NCI-H2081 (cell line): ENCODE results near the gene ITSN2.

Source experiments
- DNase-seq, 2 experiments: peaks; one replicate each; lab custom pipeline; 2025; lab: John Stamatoyannopoulos, UW

The ITSN2 gene

DNA sequence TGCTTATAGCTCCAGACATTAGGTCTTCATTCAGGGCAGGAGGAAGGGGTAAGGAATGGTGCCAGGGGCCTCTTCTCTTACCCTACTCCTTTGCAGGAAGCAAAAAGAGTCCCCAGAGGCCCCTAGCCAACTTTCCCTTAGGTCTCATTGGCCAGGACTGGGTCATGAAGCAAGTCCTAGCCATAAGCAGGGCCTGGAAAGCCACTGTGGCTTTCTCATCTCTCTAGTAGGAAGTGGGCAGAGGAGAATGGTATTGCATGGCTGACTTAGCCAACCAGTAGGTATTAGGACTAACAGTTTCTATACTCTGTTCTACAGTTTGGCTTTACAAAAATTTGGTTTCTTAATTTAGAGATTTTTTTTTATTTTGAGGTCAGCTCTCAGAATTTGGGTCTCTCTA lies 180.7 kb downstream of the ITSN2 start:
- DNase-seq = no peak

DNA sequence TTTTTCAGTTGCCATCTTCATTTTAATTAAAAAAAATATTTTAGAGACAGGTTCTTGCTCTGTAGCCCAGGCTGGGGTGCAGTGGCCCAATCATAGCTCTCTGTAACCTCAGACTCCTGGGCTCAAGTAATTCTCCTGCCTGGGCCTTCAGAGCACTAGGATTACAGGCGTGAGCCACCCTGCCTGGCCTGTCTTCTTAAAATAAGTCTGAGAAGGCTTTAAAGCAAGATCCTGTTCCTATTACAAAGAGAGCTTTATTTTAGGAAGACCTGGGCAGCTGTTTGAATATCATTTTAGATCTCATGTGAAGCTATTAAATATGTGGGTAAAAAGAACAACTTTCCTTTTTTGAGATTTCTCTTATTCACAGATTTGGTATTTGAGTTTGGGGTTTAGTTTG lies 184.0 kb downstream of the ITSN2 start:
- DNase-seq = no peak

DNA sequence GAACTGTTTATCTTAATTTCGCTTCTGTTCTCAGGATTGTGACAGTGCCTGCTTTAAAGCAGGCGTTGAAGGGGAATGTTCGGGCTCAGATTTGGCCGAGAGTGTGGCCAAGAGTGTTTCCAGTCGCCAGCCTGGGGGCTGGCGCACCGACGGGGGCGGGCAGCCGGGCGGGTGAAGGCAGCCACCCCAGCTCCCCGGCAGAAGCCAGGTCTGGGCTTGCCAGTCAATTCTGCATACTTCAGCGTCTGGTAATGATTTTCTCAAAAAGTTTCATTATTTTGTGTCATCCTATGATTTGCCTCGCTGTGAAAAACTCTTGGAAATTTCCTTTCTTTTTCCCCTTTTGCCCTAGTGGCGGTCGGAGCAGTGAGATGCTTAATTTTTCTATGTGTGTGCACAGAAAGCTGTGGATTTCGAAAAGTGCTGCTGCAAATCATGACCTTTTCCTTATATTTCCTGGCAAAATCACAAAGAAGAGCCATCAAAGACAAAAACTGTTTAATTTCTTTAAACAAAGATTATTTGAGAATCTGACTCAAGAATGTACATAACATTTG lies 184.6 kb downstream of the ITSN2 start:
- DNase-seq = no peak

DNA sequence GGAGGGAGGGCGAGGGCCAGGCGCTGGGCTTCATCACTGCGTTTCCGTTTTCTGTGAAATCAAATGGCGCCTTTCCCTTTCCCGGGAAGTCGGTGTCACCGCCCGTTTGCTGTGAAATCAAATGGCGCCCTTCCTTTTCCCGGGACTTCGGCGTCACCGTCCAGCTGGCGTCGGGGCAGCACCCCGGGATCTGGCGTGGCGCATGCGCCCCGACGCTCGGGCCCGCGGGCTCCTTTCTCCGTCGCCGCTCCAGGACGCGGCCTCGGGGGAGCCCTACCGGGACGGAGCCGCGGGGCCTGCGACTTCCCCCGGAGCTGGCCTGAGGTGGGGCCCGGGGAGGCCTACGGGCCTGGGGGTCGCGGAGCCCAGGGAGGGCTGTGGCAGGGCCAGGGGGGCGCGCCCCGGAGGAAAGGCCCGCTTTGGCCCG lies 185.5 kb downstream of the ITSN2 start, which contains the start of gene FAM228A:
Gene FAM228A (plus strand): TSS at position 203 of the 427 bp plus-strand sequence. CDS start 428 bp downstream, outside the sequence.
- DNase-seq = no peak

DNA sequence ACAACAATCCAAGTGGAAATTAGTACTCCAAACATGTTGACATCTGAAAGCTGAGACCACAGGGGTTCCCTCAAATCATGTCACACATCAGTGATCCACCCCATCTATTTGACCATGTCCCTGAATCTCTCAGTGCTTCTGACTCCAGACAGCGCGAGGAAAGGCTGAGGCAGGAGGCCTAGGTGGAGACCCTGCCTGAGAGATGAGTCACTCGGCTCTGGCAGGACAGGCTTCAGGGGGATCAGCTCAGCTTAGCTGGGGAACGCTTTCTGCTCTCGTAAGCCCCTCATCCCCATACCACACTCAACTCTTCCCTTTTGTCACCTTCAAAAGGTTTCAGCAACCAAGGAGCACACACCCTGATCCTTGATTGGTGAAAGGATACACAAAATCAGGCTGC lies 191.3 kb downstream of the ITSN2 start:
- DNase-seq = no peak

DNA sequence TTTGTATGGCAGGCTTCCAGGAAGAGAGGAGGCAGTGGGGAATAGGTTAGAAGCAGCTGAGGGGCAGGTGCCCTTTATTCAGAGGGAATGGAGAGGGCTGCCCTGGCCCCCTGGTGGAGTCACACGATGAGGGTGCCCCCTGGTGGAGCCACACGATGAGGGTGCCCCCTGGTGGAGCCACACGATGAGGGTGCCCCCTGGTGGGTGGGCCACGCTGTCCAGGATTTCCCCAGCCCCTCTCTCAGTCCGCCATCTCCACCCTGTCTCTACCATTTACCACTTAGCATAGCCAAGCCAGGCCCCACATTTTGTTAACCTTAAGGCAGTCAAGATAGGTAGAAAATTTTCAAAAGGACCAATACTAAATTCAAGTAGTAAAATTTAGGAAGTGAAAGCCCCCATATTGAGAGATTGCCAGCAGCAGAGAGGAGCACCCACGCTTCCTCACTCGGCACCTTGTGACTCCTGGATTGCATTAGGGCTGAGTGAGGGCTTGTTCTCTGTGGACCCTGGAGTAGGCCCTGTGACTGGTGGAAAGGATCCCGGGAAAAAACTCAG lies 195.8 kb downstream of the ITSN2 start:
- DNase-seq = no peak

DNA sequence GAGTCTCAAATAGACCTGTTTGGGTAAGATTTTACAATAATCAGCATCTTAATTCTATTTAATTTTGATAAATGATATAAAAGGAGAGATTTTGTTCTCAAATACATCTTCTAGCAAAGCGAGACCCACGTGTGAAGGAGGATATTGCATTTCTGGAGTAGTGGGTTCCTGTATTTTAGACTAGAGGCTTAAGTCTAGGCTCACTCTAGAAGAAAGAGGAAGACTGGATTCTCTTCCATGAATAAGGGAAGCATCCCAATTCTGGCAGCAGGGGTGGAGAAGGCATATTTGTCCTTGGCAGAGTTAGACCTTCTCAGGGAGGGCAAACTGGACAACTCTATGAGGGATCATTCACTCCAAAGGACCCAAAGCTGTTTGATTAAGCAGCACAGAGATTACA lies 196.7 kb downstream of the ITSN2 start:
- no peak for DNase-seq

DNA sequence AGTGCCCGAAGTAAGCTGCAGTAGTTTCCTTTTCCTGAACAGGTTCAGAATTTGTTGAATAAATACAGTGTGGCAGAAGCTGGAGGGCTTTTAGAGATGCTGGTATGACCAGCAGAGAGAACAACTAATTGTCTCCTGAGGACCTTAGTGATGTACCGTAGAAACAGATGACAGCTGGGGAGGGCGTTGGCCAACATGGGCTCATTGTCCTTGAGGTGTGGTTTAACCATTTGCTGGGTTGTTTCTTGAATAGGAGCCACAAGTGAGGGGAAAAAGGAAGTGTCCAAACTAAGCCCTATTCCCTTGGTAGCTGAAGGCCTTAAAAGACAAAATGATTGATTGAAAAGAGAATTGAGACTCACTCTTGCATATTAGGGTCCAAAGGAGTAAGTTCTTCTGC lies 197.2 kb downstream of the ITSN2 start:
- no peak for DNase-seq

DNA sequence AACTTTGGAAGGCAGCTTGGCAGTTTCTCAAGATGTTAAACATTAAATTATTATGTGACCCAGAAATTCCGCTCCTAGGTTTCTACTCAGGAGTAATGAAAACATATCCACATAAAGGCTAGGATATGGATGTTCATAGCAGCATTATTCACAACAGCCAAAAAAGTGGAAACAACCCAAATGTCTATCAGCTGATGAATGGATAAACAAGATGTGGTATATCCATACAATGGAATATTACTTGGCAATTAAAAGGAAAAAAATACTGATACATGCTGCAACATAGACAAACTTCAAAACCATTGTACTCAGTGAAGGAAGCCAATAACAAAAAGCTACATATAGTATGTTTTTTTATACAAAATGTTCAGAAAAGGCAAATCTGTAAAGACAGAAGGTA lies 197.8 kb downstream of the ITSN2 start:
- no peak for DNase-seq

DNA sequence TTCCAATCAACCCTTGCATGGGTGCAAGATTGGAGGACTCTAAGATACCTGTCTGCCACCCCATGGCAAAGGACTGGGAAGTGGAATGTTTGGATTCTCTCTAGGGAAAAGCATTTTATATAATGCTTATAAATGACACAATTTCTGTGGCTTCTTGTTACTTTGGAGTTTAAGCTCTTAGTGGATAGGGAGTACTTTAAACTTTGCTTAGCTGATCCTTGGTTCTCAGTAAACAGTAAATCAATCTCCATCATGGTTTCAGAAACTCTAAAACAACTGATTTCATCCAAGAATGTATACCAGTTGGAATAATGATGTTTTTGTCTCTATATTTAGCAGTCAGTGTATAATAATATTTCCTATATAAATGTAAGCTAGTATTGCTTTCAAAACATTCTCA lies 199.6 kb downstream of the ITSN2 start:
- no peak for DNase-seq

DNA sequence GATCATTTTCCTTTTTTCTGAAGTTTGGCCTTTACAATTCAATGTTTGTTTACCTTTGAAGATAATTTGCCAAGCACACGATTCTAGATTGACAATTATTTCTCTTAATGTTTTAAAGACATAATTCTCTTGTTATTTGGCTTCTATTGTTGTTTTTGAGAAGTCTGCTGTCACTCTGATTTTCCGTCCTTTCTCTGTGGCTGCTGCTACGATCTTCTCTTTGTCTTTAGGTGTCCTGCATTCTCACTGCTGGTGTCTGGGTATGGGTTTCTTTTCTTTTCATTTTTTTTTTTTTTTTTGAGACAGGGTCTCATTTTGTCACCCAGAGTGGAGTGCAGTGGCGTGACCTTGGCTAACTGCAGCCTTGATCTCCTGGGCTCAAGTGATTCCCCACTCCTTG lies 200.6 kb downstream of the ITSN2 start:
- no peak for DNase-seq

DNA sequence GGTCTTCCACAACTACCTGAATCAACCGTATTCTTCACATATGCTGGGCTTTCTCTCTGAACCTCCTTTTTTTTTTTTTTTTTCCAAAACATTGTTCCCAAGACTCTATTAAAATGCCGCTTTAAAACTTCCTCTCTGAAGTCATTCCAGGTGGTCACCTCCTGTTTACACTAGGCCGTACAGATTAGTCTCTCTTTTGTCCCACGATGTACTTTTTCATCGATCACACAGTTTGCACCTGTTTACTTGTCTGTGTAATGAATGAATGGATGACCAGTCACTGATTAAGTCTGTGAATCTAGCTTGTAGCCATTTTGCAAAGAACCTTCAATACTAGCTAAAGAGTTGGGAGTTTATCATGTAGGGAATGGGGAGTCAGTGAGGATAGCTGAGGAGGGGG lies 202.2 kb downstream of the ITSN2 start:
- DNase-seq = no peak

DNA sequence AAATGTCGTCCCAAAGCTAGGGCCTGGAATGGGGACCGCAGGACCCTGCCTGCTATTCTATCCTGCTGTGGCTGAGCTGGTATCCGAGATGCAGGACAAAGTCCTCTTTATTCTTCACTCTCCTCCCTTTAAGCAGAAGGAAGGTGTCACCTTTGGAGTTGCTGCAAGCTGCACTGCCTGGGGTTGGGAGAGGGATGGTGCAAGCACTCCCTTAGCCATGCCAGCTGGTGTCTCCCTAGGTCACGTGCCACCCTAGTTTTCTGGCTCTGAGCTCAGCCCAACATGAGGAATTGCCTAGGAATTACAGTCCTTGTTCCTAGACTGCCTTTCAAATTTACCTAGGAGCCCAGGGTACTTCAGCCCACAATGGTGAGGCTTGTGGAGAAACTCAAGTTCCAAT lies 206.9 kb downstream of the ITSN2 start:
- DNase-seq = no peak
